IPS-NIHi11 (cell line): ENCODE measurements around the gene OFD1.
"Not testable (repeated sequence)": the region's sequence is repeated elsewhere in the genome, so short reads cannot be mapped to it uniquely, and the experiment has no call there.

ENCODE experiments used
- DNase-seq: peaks from one replicate; pipeline ENCODE4 v3.0.0; 2012; ENCODE audit warnings: mixed read lengths, low spot score

Gene OFD1

DNA sequence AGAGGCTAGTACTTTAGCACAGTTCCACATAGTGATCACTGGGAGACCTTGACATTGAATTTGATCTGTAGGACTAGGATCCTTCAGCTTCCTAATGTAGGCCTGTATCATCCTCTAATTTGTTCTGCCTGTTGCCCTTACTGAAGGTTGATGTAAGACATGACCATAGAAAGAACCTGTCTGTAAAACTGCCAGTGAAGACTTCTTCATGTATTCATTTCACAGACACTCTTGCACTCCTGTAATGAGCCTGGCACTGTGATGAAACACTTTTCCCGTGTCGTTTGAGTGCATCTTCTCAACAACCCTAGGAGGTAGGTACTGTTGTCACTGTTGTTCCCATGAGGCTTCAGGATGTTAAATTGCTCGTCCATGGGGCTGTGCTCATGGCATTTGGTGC, 31.0 kb upstream of the OFD1 start:
- DNase-seq, result no peak

DNA sequence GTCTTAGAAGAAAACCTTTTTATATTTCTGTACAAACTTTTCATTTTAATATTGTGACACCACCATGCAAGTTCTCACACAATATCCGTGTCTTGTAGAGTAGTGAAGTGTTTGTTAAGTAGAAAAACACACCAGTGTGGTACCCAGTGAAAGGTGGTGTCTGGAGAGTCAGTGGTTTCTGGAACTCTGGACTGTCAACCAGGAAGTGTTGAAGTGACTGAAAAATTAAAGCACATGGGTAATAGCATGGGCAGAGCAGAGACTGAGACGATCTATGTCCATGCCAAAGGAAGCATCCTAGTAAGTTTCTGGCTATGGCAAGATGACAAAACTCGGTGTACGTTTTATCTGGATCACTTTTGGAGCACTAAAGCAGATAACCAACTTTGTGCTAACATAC, 23.4 kb upstream of the OFD1 start:
- no peak for DNase-seq

GRCh38 chrX:13716455-13716854, 18.1 kb upstream of the OFD1 start:
- DNase-seq, result no peak

DNA sequence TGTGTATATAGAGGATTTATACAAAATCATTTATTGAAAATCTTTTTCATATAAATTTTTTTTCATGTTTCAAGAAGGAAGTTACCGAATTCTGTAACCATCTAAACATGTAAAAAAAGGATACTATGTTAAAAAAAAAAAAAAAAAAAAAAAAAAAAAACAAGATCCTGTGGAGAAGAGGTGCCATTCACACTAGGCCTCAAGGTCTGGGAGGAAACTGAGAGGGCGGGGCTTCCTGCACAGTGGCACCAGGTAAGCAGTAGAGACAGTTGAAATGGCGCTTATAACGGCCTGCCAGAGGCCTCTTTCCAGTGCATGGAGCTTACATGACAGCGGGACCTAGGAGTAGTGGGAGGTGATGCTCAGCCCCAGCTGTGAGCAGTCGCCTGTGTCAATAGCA, 17.6 kb upstream of the OFD1 start:
- DNase-seq, result no peak

- no peak for DNase-seq
These were observed 16.7 kb upstream of the OFD1 start for GRCh38 chrX:13717700-13718472.

- DNase-seq, result no peak
These were observed 15.2 kb upstream of the OFD1 start for GRCh38 chrX:13719192-13719856.

DNA sequence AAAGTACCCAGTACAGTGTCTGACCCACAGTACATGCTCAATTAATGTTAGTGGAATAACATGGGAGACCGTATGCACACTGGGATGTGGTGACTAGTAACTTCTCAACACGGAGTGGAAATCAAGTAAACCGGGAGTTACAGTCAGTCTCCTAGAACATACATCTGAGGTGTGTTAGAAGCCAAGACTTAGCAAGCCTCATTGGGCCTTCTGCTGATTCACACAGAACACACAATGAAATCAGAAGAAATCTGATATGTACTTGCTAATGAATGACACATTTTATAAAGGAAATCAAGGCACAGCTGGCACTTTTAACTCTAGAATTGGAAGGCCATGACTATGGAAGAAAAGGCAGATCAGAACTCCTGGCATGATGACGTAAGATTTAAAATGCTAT, 13.2 kb upstream of the OFD1 start:
- no peak for DNase-seq

GRCh38 chrX:13721819-13722519, 12.6 kb upstream of the OFD1 start:
- no peak for DNase-seq

GRCh38 chrX:13724878-13725277, 9.7 kb upstream of the OFD1 start:
- not testable (repeated sequence) for DNase-seq

DNA sequence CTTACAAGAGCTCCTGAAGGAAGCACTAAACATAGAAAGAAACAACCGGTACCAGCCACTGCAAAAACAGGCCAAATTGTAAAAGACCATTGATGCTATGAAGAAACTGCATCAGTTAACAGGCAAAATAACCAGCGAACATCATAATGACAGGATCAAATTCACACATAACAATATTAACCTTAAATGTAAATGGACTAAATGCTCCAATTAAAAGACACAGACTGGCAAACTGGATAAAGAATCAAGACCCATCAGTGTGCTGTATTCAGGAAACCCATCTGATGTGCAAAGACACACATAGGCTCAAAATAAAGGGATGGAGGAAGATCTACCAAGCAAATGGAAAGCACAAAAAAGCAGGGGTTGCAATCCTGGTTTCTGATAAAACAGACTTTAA, 8.0 kb upstream of the OFD1 start:
- DNase-seq, result not testable (repeated sequence)

GRCh38 chrX:13730523-13730922, 4.0 kb upstream of the OFD1 start:
- not testable (repeated sequence) for DNase-seq

GRCh38 chrX:13732246-13733067, 2.1 kb upstream of the OFD1 start:
- DNase-seq, result no peak

DNA sequence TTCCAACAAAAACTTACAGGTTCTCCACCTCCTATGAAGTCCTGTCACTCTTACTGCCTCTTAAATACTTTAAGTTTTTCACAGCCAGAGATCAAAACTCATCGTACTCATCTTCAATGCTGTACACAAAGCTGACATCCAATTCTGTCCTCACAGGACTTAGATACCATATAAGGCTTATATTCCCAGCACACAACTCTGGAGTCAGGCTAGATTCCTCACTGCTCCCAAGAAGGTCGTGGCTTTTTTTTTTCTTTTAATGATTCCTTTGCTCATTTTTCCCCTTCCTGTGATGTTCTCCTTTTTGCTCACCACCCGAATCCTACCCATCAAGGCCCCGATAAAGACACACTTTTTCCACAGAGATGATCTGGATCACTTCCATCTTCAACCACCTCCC, 1.0 kb upstream of the OFD1 start:
- no peak for DNase-seq

GRCh38 chrX:13741695-13742094, 7.1 kb downstream of the OFD1 start:
- no peak for DNase-seq

DNA sequence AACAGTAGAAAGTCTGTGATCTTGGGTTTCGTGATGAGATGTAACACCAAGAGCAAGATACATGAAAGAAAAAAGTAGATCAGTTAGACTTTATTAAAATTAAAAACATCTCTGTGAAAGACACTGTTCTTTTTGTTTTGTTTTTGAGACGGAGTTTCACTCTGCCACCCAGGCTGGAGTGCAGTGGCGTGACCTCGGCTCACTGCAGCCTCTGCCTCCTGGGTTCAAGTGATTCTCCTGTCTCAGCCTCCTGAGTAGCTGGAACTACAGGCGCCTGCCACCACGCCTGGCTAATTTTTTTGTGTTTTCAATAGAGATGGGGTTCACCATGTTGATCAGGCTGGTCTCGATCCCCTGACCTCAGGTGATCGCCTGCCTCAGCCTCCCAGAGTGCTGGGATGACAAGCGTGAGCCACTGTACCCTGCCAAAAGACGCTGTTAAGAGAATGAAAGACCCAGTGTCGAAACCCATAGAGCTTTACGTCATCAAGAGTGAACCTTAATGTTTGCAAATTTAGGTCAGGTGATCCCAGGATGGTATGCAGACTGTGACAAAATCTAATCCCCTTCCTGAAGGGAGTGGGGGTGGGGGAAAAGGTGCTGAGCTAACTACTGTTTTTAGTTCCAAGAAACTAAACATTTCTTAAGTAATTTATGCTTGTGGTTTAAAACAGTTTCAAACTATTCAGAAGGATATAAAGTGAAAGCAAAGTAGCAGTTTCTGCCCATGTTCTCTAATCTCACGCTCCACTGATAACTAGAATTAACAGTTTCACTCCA, 8.0 kb downstream of the OFD1 start:
- DNase-seq, result no peak

- DNase-seq, result no peak
These were observed 13.3 kb downstream of the OFD1 start for GRCh38 chrX:13747836-13748235.

DNA sequence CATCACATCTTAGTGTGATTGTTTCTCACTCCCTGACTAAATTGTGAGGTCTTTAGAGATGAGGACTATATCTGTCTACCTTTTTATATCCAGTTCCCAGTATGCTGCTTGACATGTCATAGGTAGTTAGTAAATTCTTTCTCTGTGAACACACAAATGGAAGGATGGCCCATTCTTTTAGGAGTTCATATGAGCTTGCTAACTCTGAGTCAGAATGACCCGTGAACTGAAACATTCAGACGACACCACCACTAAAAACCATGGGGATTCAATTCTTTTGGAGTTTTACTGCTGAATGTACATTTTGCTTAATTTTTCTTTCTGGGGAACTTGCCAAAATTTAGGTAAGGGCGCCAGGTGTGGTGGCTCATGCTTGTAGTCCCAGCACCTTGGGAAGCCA, 13.9 kb downstream of the OFD1 start:
- DNase-seq, result no peak

DNA sequence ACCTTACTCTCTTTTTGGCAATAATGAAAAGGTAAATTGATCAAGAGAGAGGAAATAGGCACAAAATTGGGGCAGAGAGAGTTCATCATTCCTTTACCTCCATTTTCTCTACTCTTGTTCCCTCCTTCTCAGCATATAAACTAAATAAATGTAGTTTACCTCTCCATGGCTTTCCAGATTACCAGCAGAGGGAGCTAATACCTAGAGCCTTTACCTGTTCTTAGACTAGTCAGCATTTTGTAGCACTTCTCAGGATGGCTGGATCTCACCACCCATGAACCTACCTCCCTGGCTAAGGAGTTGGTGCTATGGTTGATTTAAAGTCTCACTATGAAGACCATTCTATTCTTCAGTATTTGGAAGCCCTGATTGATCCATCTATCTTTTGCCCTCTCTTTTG, 15.7 kb downstream of the OFD1 start:
- peak; percentile 14 for DNase-seq

DNA sequence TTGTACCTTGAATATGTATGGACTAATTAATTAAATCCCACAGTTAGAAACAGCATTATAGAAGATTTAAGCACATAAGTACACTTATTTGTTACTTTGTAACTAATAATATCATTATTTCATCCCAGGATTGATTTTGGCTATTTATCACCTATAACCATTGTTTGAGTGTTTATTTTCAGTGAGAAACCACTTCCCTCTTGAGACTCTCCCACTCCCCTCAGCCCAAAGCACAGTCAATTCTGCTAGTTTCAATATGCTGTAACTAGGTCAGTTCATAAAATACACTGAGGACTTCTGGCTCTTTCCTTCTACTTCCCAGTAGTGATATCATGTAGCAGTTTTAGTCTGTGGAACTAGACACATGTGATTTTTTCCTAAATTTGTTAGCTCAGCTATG, 16.3 kb downstream of the OFD1 start:
- DNase-seq, result no peak

DNA sequence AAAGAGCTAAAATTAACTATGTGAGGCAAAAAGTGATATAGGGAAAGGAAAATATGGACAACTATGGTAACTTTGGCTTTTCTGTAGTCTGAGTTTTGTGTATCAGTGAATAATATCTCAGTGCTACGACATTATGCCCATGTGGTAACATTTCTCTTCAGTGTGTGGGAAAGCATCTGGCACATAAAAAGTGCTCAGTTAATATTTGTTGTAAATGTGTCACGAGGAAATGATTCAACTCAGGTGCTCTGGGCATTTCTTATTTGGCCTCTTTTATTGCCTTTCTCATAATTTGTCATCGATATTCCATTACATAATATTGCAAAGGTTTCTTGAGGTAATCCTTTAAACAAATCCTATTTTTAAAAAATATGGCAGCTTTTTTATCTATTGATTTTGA, 17.6 kb downstream of the OFD1 start:
- DNase-seq, result no peak

GRCh38 chrX:13752646-13753045, 18.1 kb downstream of the OFD1 start:
- DNase-seq, result no peak

DNA sequence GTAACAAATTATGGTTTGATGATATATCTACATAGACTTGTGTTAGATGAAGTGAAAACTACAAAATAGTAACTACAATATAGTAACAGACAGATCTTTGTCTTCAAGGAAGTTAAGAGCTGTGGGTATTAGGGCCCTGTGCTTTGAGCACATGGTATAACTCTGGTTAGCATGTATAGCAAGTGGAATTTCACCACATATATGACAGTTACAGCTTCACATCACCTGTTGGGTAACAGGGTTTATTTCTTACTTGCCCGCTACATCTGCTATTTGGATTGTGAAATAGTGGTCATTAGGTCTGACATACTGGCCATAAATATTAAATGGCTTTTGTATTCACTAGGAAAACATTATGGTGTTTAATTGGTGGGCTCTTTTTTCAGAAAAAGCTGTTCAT, 20.2 kb downstream of the OFD1 start:
- no peak for DNase-seq
